M059J (cell line): ENCODE data around the gene TRIM15. TPM values are rescaled to one million over a fixed set of nuclear protein-coding genes. Genes with fewer than 3 reads are reported as not detected.

ENCODE experiments used
- total RNA-seq: library from RNA; depleted of rRNA; stranded (reverse); fragments of >200 nt; shearing (Covaris generic); gene quantifications from 2 replicates; pipeline ENCODE4 v1.2.3, GENCODE V29; 2014; rRNA removed

TRIM15 gene
- total RNA-seq, 1 experiment from 2014 or later, result not detected

Other genes with a start within 250 kb of the TRIM15 start
- gene HLA-A, start 221.0 kb upstream of the TRIM15 start, total RNA-seq, result 1,733 and 2,135 TPM in 2 replicates
- 34.4 and 47.3 TPM in 2 replicates for gene POLR1H, start 102.3 kb upstream of the TRIM15 start, total RNA-seq
- 105 and 112 TPM in 2 replicates for gene PPP1R11, start 96.3 kb upstream of the TRIM15 start, total RNA-seq
- 0.20 TPM in 1 of 2 replicates, not detected in the other for gene RNF39, start 87.8 kb upstream of the TRIM15 start, total RNA-seq
- gene TRIM31, start 50.5 kb upstream of the TRIM15 start, total RNA-seq, result not detected in 2 replicates
- gene TRIM40, start 27.4 kb upstream of the TRIM15 start, total RNA-seq, result not detected in 2 replicates
- gene TRIM10, start 2.3 kb upstream of the TRIM15 start, total RNA-seq, result not detected in 2 replicates
- gene TRIM26, start 49.9 kb downstream of the TRIM15 start, total RNA-seq, result 90.0 and 111 TPM in 2 replicates
- gene TRIM39, start 163.4 kb downstream of the TRIM15 start, total RNA-seq, result 18.0 and 26.8 TPM in 2 replicates
- gene RPP21, start 181.6 kb downstream of the TRIM15 start, total RNA-seq, result 106 and 156 TPM in 2 replicates